HEK293 (cell line): ENCODE measurements around the gene LPP.

Source experiments
- CTCF ChIA-PET: fragments of 350-600 bp; formaldehyde crosslinking; extraction: SDS; loops from one replicate; lab custom pipeline; 2021; ENCODE audit warnings: antibody characterized with exemption; lab: Yijun Ruan, JAX
- POLR2A ChIA-PET: fragments of 300-600 bp; formaldehyde crosslinking; extraction: SDS; loops from one replicate; lab custom pipeline; 2020; ENCODE audit warnings: antibody characterized with exemption, inconsistent platforms; lab: Yijun Ruan, JAX
- H3K27ac ChIP-seq: fragments of 200-500 bp; sonication (Bioruptor generic); 2 replicates; pipeline ENCODE4 v1.5.1; 2014; ENCODE audit warnings: low read depth, low read length, control low read depth, inconsistent platforms; ENCODE audit errors: extremely low read depth
- H3K36me3 ChIP-seq, 2 experiments: fragments of 200-500 bp in 1 of 2; sonication (Bioruptor generic) in 1 of 2; 1 replicate in 1 of 2; 2 replicates in 1 of 2; pipeline ENCODE4 v1.5.1; 2014 to 2017; ENCODE audit warnings: inconsistent platforms in 2 of 2, low read length in 2 of 2; ENCODE audit not compliant: control insufficient read depth in 2 of 2, insufficient read depth in 1 of 2
- H3K4me1 ChIP-seq: fragments of 200-500 bp; sonication (Bioruptor generic); 2 replicates; pipeline ENCODE4 v1.5.1; 2014; ENCODE audit warnings: mild to moderate bottlenecking, low read length, inconsistent platforms; ENCODE audit not compliant: control insufficient read depth, insufficient read depth
- H3K4me3 ChIP-seq: 2 replicates; pipeline ENCODE4 v1.5.1; 2011; ENCODE audit warnings: low read depth, mild to moderate bottlenecking, control low read depth, low read length, moderate library complexity
- H3K9me3 ChIP-seq: fragments of 200-500 bp; sonication (Bioruptor generic); 2 replicates; pipeline ENCODE4 v1.5.1; 2014; ENCODE audit warnings: low read depth, low read length, inconsistent platforms; ENCODE audit not compliant: control insufficient read depth, insufficient read depth
- ATF2 ChIP-seq: fragments of 450-650 bp; formaldehyde crosslinking; IDR thresholded peaks from 2 replicates; pipeline ENCODE4 v1.5.1; 2016; ENCODE audit warnings: missing biosample characterization, missing genetic modification characterization, low read depth
- GLIS2 ChIP-seq: fragments of 450-650 bp; formaldehyde crosslinking; IDR thresholded peaks from 2 replicates; pipeline ENCODE4 v1.5.1; 2016; ENCODE audit warnings: missing biosample characterization, missing genetic modification characterization
- HOXC10 ChIP-seq: sonication (generic); formaldehyde crosslinking; IDR thresholded peaks from 2 replicates; pipeline ENCODE4 v1.8.1; 2023; ENCODE audit warnings: mild to moderate bottlenecking, missing genetic modification reagents
- KLF1 ChIP-seq: fragments of 450-650 bp; formaldehyde crosslinking; IDR thresholded peaks from 2 replicates; pipeline ENCODE4 v1.5.1; 2016; ENCODE audit warnings: missing biosample characterization, missing genetic modification characterization
- OSR2 ChIP-seq: fragments of 450-650 bp; formaldehyde crosslinking; IDR thresholded peaks from 2 replicates; pipeline ENCODE4 v1.5.1; 2016; ENCODE audit warnings: missing biosample characterization, missing genetic modification characterization
- PATZ1 ChIP-seq: fragments of 450-650 bp; formaldehyde crosslinking; IDR thresholded peaks from 2 replicates; pipeline ENCODE4 v1.5.1; 2016; ENCODE audit warnings: missing biosample characterization, missing genetic modification characterization
- SP2 ChIP-seq: fragments of 450-650 bp; formaldehyde crosslinking; IDR thresholded peaks from 2 replicates; pipeline ENCODE4 v1.5.1; 2016; ENCODE audit warnings: missing biosample characterization, missing genetic modification characterization
- ZBTB49 ChIP-seq: fragments of 450-650 bp; formaldehyde crosslinking; IDR thresholded peaks from 2 replicates; pipeline ENCODE4 v1.5.1; 2016; ENCODE audit warnings: missing biosample characterization, missing genetic modification characterization, low read depth
- ZFP69B ChIP-seq: fragments of 450-650 bp; formaldehyde crosslinking; IDR thresholded peaks from 2 replicates; pipeline ENCODE4 v1.5.1; 2016; ENCODE audit warnings: missing biosample characterization, missing genetic modification characterization
- ZNF121 ChIP-seq: fragments of 450-650 bp; formaldehyde crosslinking; IDR thresholded peaks from 2 replicates; pipeline ENCODE4 v1.5.1; 2016; ENCODE audit warnings: missing biosample characterization, missing genetic modification characterization
- ZNF146 ChIP-seq: fragments of 450-650 bp; formaldehyde crosslinking; IDR thresholded peaks from 2 replicates; pipeline ENCODE4 v1.5.1; 2016; ENCODE audit warnings: missing biosample characterization, missing genetic modification characterization
- ZNF16 ChIP-seq: fragments of 450-650 bp; formaldehyde crosslinking; IDR thresholded peaks from 2 replicates; pipeline ENCODE4 v1.5.1; 2016; ENCODE audit warnings: low read depth, missing biosample characterization, missing genetic modification characterization
- ZNF174 ChIP-seq: fragments of 450-650 bp; formaldehyde crosslinking; IDR thresholded peaks from 2 replicates; pipeline ENCODE4 v1.5.0; 2017; ENCODE audit warnings: missing biosample characterization, mild to moderate bottlenecking, missing genetic modification characterization
- ZNF211 ChIP-seq: fragments of 450-650 bp; formaldehyde crosslinking; IDR thresholded peaks from 2 replicates; pipeline ENCODE4 v1.5.1; 2016; ENCODE audit warnings: low read depth, missing biosample characterization, missing genetic modification characterization
- ZNF221 ChIP-seq: fragments of 450-650 bp; formaldehyde crosslinking; IDR thresholded peaks from 2 replicates; pipeline ENCODE4 v1.5.1; 2017; ENCODE audit warnings: missing biosample characterization, missing genetic modification characterization, borderline replicate concordance
- ZNF239 ChIP-seq: fragments of 450-650 bp; formaldehyde crosslinking; IDR thresholded peaks from 2 replicates; pipeline ENCODE4 v1.5.1; 2016; ENCODE audit warnings: missing biosample characterization, missing genetic modification characterization
- ZNF449 ChIP-seq: fragments of 450-650 bp; formaldehyde crosslinking; IDR thresholded peaks from 2 replicates; pipeline ENCODE4 v1.5.1; 2017; ENCODE audit warnings: missing biosample characterization, mild to moderate bottlenecking, missing genetic modification characterization, moderate library complexity
- ZNF514 ChIP-seq: fragments of 450-650 bp; formaldehyde crosslinking; IDR thresholded peaks from 2 replicates; pipeline ENCODE4 v1.5.1; 2016; ENCODE audit warnings: missing biosample characterization, missing genetic modification characterization
- ZNF560 ChIP-seq: fragments of 450-650 bp; formaldehyde crosslinking; IDR thresholded peaks from 2 replicates; pipeline ENCODE4 v1.5.1; 2017; ENCODE audit warnings: missing biosample characterization, missing genetic modification characterization, borderline replicate concordance
- ZNF585B ChIP-seq: fragments of 450-650 bp; formaldehyde crosslinking; IDR thresholded peaks from 2 replicates; pipeline ENCODE4 v1.5.1; 2016; ENCODE audit warnings: missing biosample characterization, missing genetic modification characterization

LPP gene

GRCh38 chr3:188389711-188390342 lies 235.9 kb downstream of the LPP start (continued):
- TF ChIP-seq PATZ1 (tag by site-specific recombination) = no peak

- POLR2A ChIA-PET = no interaction called here
- H3K4me1 ChIP-seq = no peaks in the 10 kb centered on the region
- no peaks in the 10 kb centered on the region for H3K9me3 ChIP-seq
- CTCF ChIA-PET = no interaction called here
- no peaks in the 10 kb centered on the region for H3K36me3 ChIP-seq
- H3K27ac ChIP-seq = no peak overlapping the region
- H3K4me3 ChIP-seq = no peak overlapping the region
- TF ChIP-seq ZNF221 (no peak), GLIS2 (tag by site-specific recombination) (no peak), ZNF239 (tag by site-specific recombination) (no peak), ZNF16 (tag by site-specific recombination) (no peak), PATZ1 (tag by site-specific recombination) (no peak), ZFP69B (tag by site-specific recombination) (no peak), ATF2 (no peak), ZBTB49 (tag by site-specific recombination) (no peak), ZNF174 (tag by site-specific recombination) (no peak), ZNF146 (tag by site-specific recombination) (no peak), OSR2 (no peak), ZNF514 (tag by site-specific recombination) (no peak), ZNF121 (tag by site-specific recombination) (no peak), HOXC10 (CRISPR knock-in tag) (no peak), KLF1 (tag by site-specific recombination) (no peak)
These were observed 236.4 kb downstream of the LPP start for GRCh38 chr3:188390343-188390718.

- H3K4me3 ChIP-seq = no peak overlapping the region
- ChIA-PET POLR2A (no interaction called here), CTCF (no interaction called here)
- no peaks in the 10 kb centered on the region for H3K4me1 ChIP-seq
- no peak overlapping the region for H3K27ac ChIP-seq
- H3K36me3 ChIP-seq = no peaks in the 10 kb centered on the region
- TF ChIP-seq ZNF211 (tag by site-specific recombination) (no peak), SP2 (tag by site-specific recombination) (no peak), ZNF449 (no peak), ZNF585B (no peak), ZNF560 (no peak)
- TF ChIP-seq, all 188 proteins: peak for 0
- no peaks in the 10 kb centered on the region for H3K9me3 ChIP-seq
These were observed 237.0 kb downstream of the LPP start for GRCh38 chr3:188390775-188391443.
